Osteocyte (in vitro differentiated cells): Measurements from ENCODE around the gene CHKB. TPM values are rescaled to one million over a fixed set of nuclear protein-coding genes. Genes with fewer than 3 reads are reported as not detected.

Experiments
- DNase-seq: peaks from one replicate; pipeline ENCODE4 v3.0.0; 2021; ENCODE audit warnings: mixed read lengths; ENCODE audit not compliant: unreplicated experiment; ENCODE audit errors: extremely low spot score
- H3K27ac Mint-ChIP-seq: one replicate; pipeline ENCODE4 v1.8.0; 2021; ENCODE audit warnings: mild to moderate bottlenecking, mixed read lengths; ENCODE audit not compliant: unreplicated experiment
- H3K27me3 Mint-ChIP-seq: one replicate; pipeline ENCODE4 v1.8.0; 2021; ENCODE audit warnings: mixed read lengths; ENCODE audit not compliant: unreplicated experiment
- H3K36me3 Mint-ChIP-seq: one replicate; pipeline ENCODE4 v1.8.0; 2021; ENCODE audit warnings: mixed read lengths; ENCODE audit not compliant: unreplicated experiment
- H3K4me1 Mint-ChIP-seq: one replicate; pipeline ENCODE4 v1.8.0; 2021; ENCODE audit warnings: mixed read lengths; ENCODE audit not compliant: unreplicated experiment
- H3K4me3 Mint-ChIP-seq: one replicate; pipeline ENCODE4 v1.8.0; 2021; ENCODE audit warnings: mild to moderate bottlenecking, moderate library complexity, mixed read lengths; ENCODE audit not compliant: unreplicated experiment
- H3K9me3 Mint-ChIP-seq: one replicate; pipeline ENCODE4 v1.8.0; 2021; ENCODE audit warnings: mixed read lengths; ENCODE audit not compliant: unreplicated experiment
- total RNA-seq: library from RNA; stranded (reverse); gene quantifications from 2 replicates; pipeline ENCODE4 v1.2.1, GENCODE V29; 2021
- TF ChIP-seq, protein P1 (sequence below): fragments of 200-600 bp; sonication (generic); IDR thresholded peaks from 2 replicates; pipeline ENCODE4 v1.5.0; 2021; ENCODE audit warnings: antibody characterized with exemption, mild to moderate bottlenecking, moderate library complexity

Gene CHKB
- total RNA-seq, 1 donor from 2014 or later = 79.9 TPM

DNA sequence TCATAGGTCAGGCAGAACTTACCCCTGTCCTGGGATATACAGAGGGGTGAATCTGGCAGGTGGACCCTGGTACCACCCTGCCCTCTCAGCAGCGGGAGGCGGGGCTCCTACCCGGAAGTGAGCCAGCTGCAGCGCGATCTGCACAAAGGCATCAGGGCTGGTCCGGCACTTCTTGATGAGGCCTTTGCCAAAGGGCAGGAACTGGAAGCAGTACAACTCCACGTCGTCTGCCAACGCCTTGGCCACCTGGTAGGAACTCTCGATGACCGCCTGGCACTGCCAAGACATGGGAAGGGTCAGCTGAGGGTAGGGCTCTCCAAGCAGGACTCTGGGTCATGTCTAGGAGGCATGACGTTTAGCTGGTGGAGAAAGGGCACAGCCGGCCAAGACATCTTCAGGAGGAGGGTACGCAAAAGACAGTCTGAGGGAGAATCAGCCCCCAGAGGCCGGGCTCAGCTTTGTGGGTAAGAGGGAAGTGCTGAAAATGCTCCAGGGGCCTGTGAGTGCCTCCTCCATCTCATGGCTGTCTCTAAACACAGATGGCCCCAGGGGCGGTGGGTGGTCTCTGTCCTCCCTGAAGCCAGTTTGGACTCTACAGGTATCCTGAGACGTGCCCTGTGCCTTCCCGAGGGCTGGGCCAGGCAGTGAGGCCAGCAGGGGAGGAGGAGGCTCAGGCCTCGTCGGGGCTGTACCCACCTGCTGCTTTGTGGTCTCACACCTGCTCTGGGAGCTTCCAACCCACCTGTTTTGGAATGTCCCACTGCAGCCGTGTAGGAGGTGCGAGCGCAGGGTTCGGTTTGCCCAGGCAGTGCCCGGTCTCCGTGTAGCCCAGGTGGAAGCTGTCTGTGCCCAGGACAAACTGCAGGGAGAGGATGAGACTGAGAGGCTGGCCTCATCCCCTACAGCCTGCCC, 11.1 kb downstream of the CHKB start:
- Mint-ChIP-seq H3K27ac (no peak overlapping the region), H3K4me1 (no peaks in the 10 kb centered on the region), H3K27me3 (no peaks in the 10 kb centered on the region), H3K4me3 (no peak overlapping the region), H3K9me3 (no peaks in the 10 kb centered on the region), H3K36me3 (peaks cover 13% of the 10 kb centered on the region)
- TF ChIP-seq, protein P1, sequence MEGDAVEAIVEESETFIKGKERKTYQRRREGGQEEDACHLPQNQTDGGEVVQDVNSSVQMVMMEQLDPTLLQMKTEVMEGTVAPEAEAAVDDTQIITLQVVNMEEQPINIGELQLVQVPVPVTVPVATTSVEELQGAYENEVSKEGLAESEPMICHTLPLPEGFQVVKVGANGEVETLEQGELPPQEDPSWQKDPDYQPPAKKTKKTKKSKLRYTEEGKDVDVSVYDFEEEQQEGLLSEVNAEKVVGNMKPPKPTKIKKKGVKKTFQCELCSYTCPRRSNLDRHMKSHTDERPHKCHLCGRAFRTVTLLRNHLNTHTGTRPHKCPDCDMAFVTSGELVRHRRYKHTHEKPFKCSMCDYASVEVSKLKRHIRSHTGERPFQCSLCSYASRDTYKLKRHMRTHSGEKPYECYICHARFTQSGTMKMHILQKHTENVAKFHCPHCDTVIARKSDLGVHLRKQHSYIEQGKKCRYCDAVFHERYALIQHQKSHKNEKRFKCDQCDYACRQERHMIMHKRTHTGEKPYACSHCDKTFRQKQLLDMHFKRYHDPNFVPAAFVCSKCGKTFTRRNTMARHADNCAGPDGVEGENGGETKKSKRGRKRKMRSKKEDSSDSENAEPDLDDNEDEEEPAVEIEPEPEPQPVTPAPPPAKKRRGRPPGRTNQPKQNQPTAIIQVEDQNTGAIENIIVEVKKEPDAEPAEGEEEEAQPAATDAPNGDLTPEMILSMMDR = no peak
- no peak for DNase-seq

DNA sequence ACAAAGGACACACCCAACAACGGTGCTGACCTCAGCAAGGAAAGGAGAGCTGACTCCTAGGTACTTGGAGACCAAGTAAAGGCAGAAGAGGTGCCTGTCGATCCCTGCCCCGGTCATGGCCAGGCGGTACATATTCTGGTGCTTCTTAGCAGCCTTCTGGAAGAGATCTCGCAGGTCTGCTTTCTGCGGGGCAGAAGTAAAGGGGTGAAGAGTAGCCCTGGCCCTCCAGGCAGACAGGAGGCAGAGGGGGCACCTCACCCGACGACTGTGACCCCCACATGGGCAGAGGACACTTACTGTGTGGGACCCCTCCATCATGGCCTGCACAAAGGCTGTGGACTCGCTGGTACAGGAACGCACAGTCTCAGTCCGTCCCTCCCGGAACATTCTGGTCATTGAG, 11.8 kb downstream of the CHKB start:
- no peaks in the 10 kb centered on the region for H3K9me3 Mint-ChIP-seq
- TF ChIP-seq, protein P1 = no peak
- DNase-seq = no peak
- H3K4me1 Mint-ChIP-seq = no peaks in the 10 kb centered on the region
- H3K36me3 Mint-ChIP-seq = peaks cover 13% of the 10 kb centered on the region
- H3K27ac Mint-ChIP-seq = no peak overlapping the region
- no peak overlapping the region for H3K4me3 Mint-ChIP-seq
- H3K27me3 Mint-ChIP-seq = no peaks in the 10 kb centered on the region

DNA sequence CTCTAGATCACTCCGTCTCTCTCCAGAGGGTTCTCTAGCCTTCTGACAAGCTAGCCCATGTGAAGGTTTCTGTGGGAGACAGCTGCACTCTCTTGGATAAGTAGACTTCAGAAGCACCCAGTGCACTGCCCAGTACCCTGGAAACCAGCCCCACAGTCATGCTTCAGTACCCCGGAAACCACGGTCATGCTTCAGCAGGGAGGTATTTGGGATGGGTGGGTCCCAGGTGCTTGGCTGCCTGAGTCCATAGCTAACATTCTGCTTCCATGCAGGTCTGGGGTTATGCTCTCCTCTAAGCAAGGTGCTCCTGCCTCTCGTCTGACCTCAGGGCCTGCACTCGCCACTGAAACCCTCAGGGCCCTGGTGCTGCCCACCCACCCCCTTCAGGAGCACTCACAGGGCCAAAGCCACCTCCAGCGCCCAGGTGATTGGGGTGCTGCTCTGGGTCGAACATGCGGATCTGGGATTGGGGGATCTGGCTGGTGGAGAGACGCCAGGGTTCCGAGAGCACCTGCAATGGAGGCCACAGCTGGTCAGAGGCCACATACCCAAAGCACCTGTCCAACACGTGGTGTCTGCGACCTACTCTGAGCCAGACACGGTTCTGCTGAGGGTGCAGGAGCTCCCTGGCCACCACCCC, 12.6 kb downstream of the CHKB start:
- Mint-ChIP-seq H3K36me3 (peaks cover 13% of the 10 kb centered on the region), H3K27ac (no peak overlapping the region), H3K4me3 (no peak overlapping the region), H3K4me1 (no peaks in the 10 kb centered on the region), H3K9me3 (no peaks in the 10 kb centered on the region), H3K27me3 (no peaks in the 10 kb centered on the region)
- no peak for DNase-seq
- TF ChIP-seq, protein P1 = no peak

DNA sequence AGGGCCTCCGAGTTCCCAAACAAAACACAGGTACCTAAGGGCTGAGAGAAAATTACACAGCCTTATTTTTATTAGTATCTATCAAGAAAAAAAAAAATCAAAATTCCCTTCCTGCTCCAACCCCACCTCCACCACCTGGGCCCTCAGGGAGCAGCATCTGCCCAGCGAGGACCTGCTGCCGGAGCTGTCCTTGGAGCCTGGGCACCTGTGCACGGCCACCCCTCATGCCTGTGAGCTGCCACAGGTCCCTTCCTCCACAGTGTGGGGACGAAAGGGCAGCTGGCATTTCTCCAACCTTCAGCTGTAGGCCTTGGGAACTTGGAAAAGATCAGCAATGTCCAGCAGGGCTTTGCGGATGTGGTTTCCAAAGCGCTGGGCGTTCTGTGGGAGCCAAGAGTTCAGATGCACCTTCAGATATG, 13.6 kb downstream of the CHKB start:
- TF ChIP-seq, protein P1 = no peak
- Mint-ChIP-seq H3K4me1 (no peaks in the 10 kb centered on the region), H3K27ac (no peak overlapping the region), H3K4me3 (no peak overlapping the region), H3K27me3 (no peaks in the 10 kb centered on the region), H3K36me3 (peaks cover 13% of the 10 kb centered on the region), H3K9me3 (no peaks in the 10 kb centered on the region)
- no peak for DNase-seq

DNA sequence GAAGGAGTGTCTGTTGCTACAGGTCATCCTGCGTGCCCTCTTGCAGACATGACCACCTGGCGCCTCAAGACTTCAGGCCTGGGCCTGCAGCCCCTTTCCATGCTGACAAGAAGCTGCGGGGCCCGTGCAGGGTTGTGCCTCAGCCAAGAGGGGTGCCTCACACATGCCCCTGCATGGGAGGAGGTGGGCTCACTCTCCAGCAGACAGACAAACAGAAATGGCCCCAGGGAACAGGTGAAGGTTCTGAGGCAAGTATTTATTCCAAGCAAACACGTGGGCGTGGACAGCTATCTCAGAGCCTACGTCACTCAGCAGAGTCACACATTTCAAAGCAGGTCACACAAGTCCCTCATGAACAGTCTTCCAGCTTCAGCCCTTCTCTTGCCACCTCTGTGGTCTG, 14.0 kb downstream of the CHKB start:
- Mint-ChIP-seq H3K27me3 (no peaks in the 10 kb centered on the region), H3K36me3 (peaks cover 13% of the 10 kb centered on the region), H3K9me3 (no peaks in the 10 kb centered on the region), H3K4me1 (peaks cover 3% of the 10 kb centered on the region), H3K27ac (no peak overlapping the region), H3K4me3 (no peak overlapping the region)
- TF ChIP-seq, protein P1 = no peak
- DNase-seq = no peak
